OCI-LY7 (cell line): ENCODE measurements around the gene HSD17B10. TPM values are rescaled to one million over a fixed set of nuclear protein-coding genes. Genes with fewer than 3 reads are reported as not detected.
"Not testable (repeated sequence)": the region's sequence is repeated elsewhere in the genome, so short reads cannot be mapped to it uniquely, and the experiment has no call there.

Experiments
- BruUV-seq: library from RNA; stranded (reverse); fragments of 400-500 nt; replicated peaks from 2 replicates; lab custom pipeline; 2021; lab: Mats Ljungman, UMichigan
- CTCF ChIA-PET: fragments of 300-600 bp; sonication (Branson Sonifier 250); formaldehyde crosslinking; loops from one replicate; lab custom pipeline; 2022; ENCODE audit warnings: antibody characterized with exemption; ENCODE audit not compliant: unreplicated experiment; lab: Charles Lee
- POLR2A ChIA-PET: fragments of 300-600 bp; sonication (Branson Sonifier 250); formaldehyde crosslinking; loops from one replicate; lab custom pipeline; 2022; ENCODE audit warnings: antibody characterized with exemption; lab: Charles Lee
- DNase-seq: peaks from one replicate; pipeline ENCODE4 v3.0.0-alpha.2; 2015; ENCODE audit warnings: low spot score
- H2AFZ ChIP-seq: fragments of 200-600 bp; sonication (generic), shearing (Covaris generic); 2 replicates; pipeline ENCODE4 v1.6.1; 2014; ENCODE audit warnings: mild to moderate bottlenecking, antibody characterized with exemption, low read length, moderate library complexity
- H3K27ac ChIP-seq: fragments of 200-600 bp; sonication (generic); 2 replicates; pipeline ENCODE4 v1.5.1; 2014; ENCODE audit warnings: mixed run types, low read depth, mild to moderate bottlenecking, moderate library complexity, low read length, inconsistent platforms; ENCODE audit not compliant: poor library complexity, severe bottlenecking
- H3K36me3 ChIP-seq: fragments of 200-600 bp; sonication (generic); 2 replicates; pipeline ENCODE4 v1.6.1; 2014; ENCODE audit warnings: mild to moderate bottlenecking, antibody characterized with exemption, low read length, moderate library complexity, mixed read lengths; ENCODE audit not compliant: insufficient read depth
- H3K4me1 ChIP-seq: fragments of 200-600 bp; sonication (generic); 2 replicates; pipeline ENCODE4 v1.5.1; 2014; ENCODE audit warnings: mild to moderate bottlenecking, low read length; ENCODE audit not compliant: insufficient read depth, poor library complexity, severe bottlenecking
- H3K4me2 ChIP-seq: fragments of 200-600 bp; sonication (generic); 2 replicates; pipeline ENCODE4 v1.6.1; 2014; ENCODE audit warnings: mild to moderate bottlenecking, low read length
- H3K4me3 ChIP-seq: fragments of 200-600 bp; sonication (generic); 2 replicates; pipeline ENCODE4 v1.5.1; 2014; ENCODE audit warnings: mild to moderate bottlenecking, low read depth, low read length; ENCODE audit not compliant: poor library complexity, severe bottlenecking
- H3K79me2 ChIP-seq: fragments of 200-600 bp; sonication (generic); 2 replicates; pipeline ENCODE4 v1.6.1; 2016; ENCODE audit warnings: low read depth, mild to moderate bottlenecking, low read length, moderate library complexity, mixed read lengths; ENCODE audit not compliant: insufficient read depth
- H3K9me2 ChIP-seq: fragments of 200-600 bp; sonication (generic); 2 replicates; pipeline ENCODE4 v1.6.1; 2016; ENCODE audit warnings: mild to moderate bottlenecking, low read length, mixed read lengths; ENCODE audit not compliant: insufficient read depth
- H3K9me3 ChIP-seq: fragments of 200-600 bp; sonication (generic); 2 replicates; pipeline ENCODE4 v1.6.1; 2014; ENCODE audit warnings: mild to moderate bottlenecking, mixed run types, low read length, mixed read lengths
- H4K20me1 ChIP-seq: fragments of 200-600 bp; sonication (generic); 2 replicates; pipeline ENCODE4 v1.6.1; 2014; ENCODE audit warnings: mild to moderate bottlenecking, antibody characterized with exemption, low read length, moderate library complexity, mixed read lengths; ENCODE audit not compliant: insufficient read depth
- CTCF ChIP-seq: fragments of 200-600 bp; sonication (generic); conservative IDR thresholded peaks from 2 replicates; pipeline ENCODE4 v1.5.1; 2014; ENCODE audit warnings: mild to moderate bottlenecking, antibody characterized with exemption, low read length, moderate library complexity, mixed read lengths
- EZH2phosphoT487 ChIP-seq: fragments of 200-600 bp; sonication (generic); IDR thresholded peaks from 2 replicates; pipeline ENCODE4 v1.6.1; 2018; ENCODE audit warnings: low read depth, borderline replicate concordance, mild to moderate bottlenecking, mixed run types, antibody characterized with exemption, low read length, moderate library complexity, mixed read lengths
- intact Hi-C: fragments of 100-400 bp; cut with micrococcal nuclease; formaldehyde crosslinking; loops from one replicate; pipeline ENCODE4 v1.10.0; 2022; ENCODE audit not compliant: unreplicated experiment
- total RNA-seq, 2 experiments: library from RNA; depleted of rRNA in 1 of 2; stranded (reverse); fragments of >200 nt in 1 of 2; shearing (Covaris generic) in 1 of 2; gene quantifications; 2 replicates each; pipeline ENCODE4 v1.2.3, GENCODE V29; 2014 to 2022

Gene HSD17B10
- total RNA-seq, 2 experiments from 2014 or later, result 107 to 123 TPM

- intact Hi-C loops, result loop anchor here (1.0 to 2.0 kb wide), 2 partner anchors 13 to 263 kb away; partner anchors contain the start of gene HSD17B10
- H3K9me2 ChIP-seq, result no peaks in the 10 kb centered on the region
- DNase-seq, result no peak
- H3K27ac ChIP-seq, result peak overlapping the region; percentile 98
- peak overlapping the region; percentile 98 for H3K4me2 ChIP-seq
- H3K79me2 ChIP-seq, result peaks cover 52% of the 10 kb centered on the region
- H3K9me3 ChIP-seq, result no peaks in the 10 kb centered on the region
- TF ChIP-seq EZH2phosphoT487 (no peak), CTCF (no peak)
- peak overlapping the region; percentile 83 for H3K4me3 ChIP-seq
- ChIA-PET POLR2A (interaction anchor here (0.7 kb wide), 1 partner anchor 293 kb away, joined by 3 read pairs; no protein-coding TSS in a partner anchor), CTCF (interaction anchor here (0.5 to 0.9 kb wide), 2 partner anchors 9 to 599 kb away, joined by 3 read pairs; no protein-coding TSS in a partner anchor)
- H3K36me3 ChIP-seq, result peaks cover 26% of the 10 kb centered on the region
- H4K20me1 ChIP-seq, result peaks cover 6% of the 10 kb centered on the region; the same call in 1 of the 2 replicates
- 0 out of 2 replicates have a peak overlapping the region, but pooled peaks have one; percentile 46 for H2AFZ ChIP-seq
- peaks cover 9% of the 10 kb centered on the region for H3K4me1 ChIP-seq
- BruUV-seq, result no TSS peak
Observed at GRCh38 chrX:53421772-53422085, 12.4 kb downstream of the HSD17B10 start.

DNA sequence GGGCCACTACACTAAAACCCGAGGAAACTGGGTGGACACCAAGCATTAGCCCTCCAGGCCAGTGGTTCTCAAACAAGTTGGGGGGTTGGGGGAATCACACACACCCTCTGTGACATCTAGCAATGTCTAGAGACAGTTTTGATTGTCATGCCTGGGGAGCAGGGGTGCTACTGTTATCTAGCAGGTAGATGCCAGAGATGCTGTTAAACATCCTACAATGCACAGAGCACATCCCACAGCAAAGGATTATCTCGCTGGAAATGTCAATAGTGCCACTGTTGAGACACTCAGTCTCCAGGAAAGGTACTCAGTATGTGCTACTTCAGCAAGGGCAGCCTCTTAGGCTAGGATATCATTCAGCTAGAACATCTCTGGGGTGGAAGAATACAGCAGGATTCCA lies 13.0 kb downstream of the HSD17B10 start:
- POLR2A ChIA-PET, result no interaction called here
- no peaks in the 10 kb centered on the region for H3K9me3 ChIP-seq
- peaks cover 9% of the 10 kb centered on the region for H3K4me1 ChIP-seq
- H4K20me1 ChIP-seq, result peaks cover 6% of the 10 kb centered on the region; the same call in 1 of the 2 replicates
- H3K9me2 ChIP-seq, result no peaks in the 10 kb centered on the region
- peaks cover 30% of the 10 kb centered on the region for H3K36me3 ChIP-seq
- H3K4me2 ChIP-seq, result peak overlapping the region; percentile 98
- CTCF ChIA-PET, result no interaction called here
- no peak overlapping the region for H2AFZ ChIP-seq
- peak; percentile 9 for DNase-seq
- BruUV-seq, result no TSS peak
- intact Hi-C loops, result no loop called here
- peak overlapping the region; percentile 98 for H3K27ac ChIP-seq
- TF ChIP-seq CTCF, result no peak
- TF ChIP-seq EZH2phosphoT487, result no peak
- H3K79me2 ChIP-seq, result peaks cover 57% of the 10 kb centered on the region
- H3K4me3 ChIP-seq, result peak overlapping the region; percentile 83

DNA sequence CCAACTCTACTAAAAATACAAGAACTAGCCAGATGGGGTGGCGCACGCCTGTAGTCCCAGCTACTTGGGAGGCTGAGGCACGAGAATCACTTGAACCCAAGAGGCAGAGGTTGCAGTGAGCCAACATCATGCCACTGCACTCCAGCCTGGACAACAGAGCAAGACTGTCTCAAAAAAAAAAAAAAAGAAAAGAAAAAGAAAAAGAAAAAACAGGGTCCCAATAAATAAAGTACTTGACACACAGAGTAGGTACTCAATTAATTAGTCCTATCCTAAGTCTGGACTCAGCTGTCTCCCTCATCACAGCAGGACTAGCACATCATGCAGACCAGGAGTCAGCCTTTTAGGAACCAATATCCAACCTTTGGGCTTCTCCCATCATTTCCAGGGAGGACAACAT lies 13.8 kb downstream of the HSD17B10 start:
- H4K20me1 ChIP-seq, H3K9me2 ChIP-seq, H3K27ac ChIP-seq, intact Hi-C loops, DNase-seq, BruUV-seq, H2AFZ ChIP-seq, H3K9me3 ChIP-seq, H3K4me1 ChIP-seq: not testable (repeated sequence)
- Histone ChIP-seq H3K4me3 (peak overlapping the region; percentile 83), H3K36me3 (peaks cover 30% of the 10 kb centered on the region), H3K4me2 (peak overlapping the region; percentile 98), H3K79me2 (peaks cover 61% of the 10 kb centered on the region)
- ChIA-PET POLR2A (interaction anchor here (0.7 kb wide), 1 partner anchor 12 kb away, joined by 3 read pairs; no protein-coding TSS in a partner anchor), CTCF (interaction anchor here (0.6 kb wide), 1 partner anchor 500 kb away, joined by 4 read pairs; no protein-coding TSS in a partner anchor)
